GM19043 (cell line): ENCODE measurements around the gene IFNE.

ENCODE experiments used
- ATAC-seq: cut with Tn5 transposase; IDR thresholded peaks from one replicate; pipeline ENCODE4 v1.9.1; 2021; ENCODE audit warnings: low read depth; ENCODE audit not compliant: unreplicated experiment

The IFNE gene

GRCh38 chr9:21482213-21482612 lies at the start of gene IFNE:
IFNE (minus strand) TSS chr9:21482313; CDS start chr9:21481694, 619 bp downstream.
- ATAC-seq = no peak

GRCh38 chr9:21528123-21528808 lies 46.2 kb upstream of the IFNE start:
- ATAC-seq = no peak

- no peak for ATAC-seq
Measured at GRCh38 chr9:21527579-21527978, 45.5 kb upstream of the IFNE start.

- ATAC-seq = no peak
Measured at GRCh38 chr9:21525174-21525573, 43.1 kb upstream of the IFNE start.

GRCh38 chr9:21524099-21524830 lies 42.2 kb upstream of the IFNE start:
- no peak for ATAC-seq

- ATAC-seq = no peak
Measured at GRCh38 chr9:21523021-21524014, 41.2 kb upstream of the IFNE start.

- ATAC-seq = no peak
Measured at GRCh38 chr9:21522348-21522747, 40.2 kb upstream of the IFNE start.

- no peak for ATAC-seq
Measured at GRCh38 chr9:21521448-21521847, 39.3 kb upstream of the IFNE start.

- ATAC-seq = no peak
Measured at GRCh38 chr9:21520501-21521228, 38.6 kb upstream of the IFNE start.

GRCh38 chr9:21519855-21520434 lies 37.8 kb upstream of the IFNE start:
- no peak for ATAC-seq

- no peak for ATAC-seq
Measured at GRCh38 chr9:21516796-21517195, 34.7 kb upstream of the IFNE start.

GRCh38 chr9:21513431-21513830 lies 31.3 kb upstream of the IFNE start:
- ATAC-seq = no peak

GRCh38 chr9:21510806-21511205 lies 28.7 kb upstream of the IFNE start:
- ATAC-seq = no peak

GRCh38 chr9:21507483-21507790 lies 25.3 kb upstream of the IFNE start:
- no peak for ATAC-seq

- no peak for ATAC-seq
Measured at GRCh38 chr9:21506626-21507482, 24.7 kb upstream of the IFNE start.

- ATAC-seq = no peak
Measured at GRCh38 chr9:21505425-21506179, 23.5 kb upstream of the IFNE start.

GRCh38 chr9:21504894-21505293 lies 22.8 kb upstream of the IFNE start:
- no peak for ATAC-seq

GRCh38 chr9:21504113-21504512 lies 22.0 kb upstream of the IFNE start:
- ATAC-seq = no peak

GRCh38 chr9:21502586-21502985 lies 20.5 kb upstream of the IFNE start:
- ATAC-seq = no peak
